Endothelial cell of umbilical vein (primary cell): ENCODE data around the gene TBX2. TPM values are rescaled to one million over a fixed set of nuclear protein-coding genes. Genes with fewer than 3 reads are reported as not detected.

ENCODE experiments used
- BruUV-seq: library from RNA; stranded (reverse); fragments of 400-500 nt; replicated peaks from 2 replicates; lab custom pipeline; 2021; lab: Mats Ljungman, UMichigan
- CTCF ChIA-PET: fragments of 300-600, 350-600 bp; sonication (Branson Sonifier 250); formaldehyde crosslinking; loops from one replicate; lab custom pipeline; 2021; ENCODE audit warnings: antibody characterized with exemption, inconsistent platforms; lab: Charles Lee
- POLR2A ChIA-PET: fragments of 300-600, 350-600 bp; sonication (Branson Sonifier 250); formaldehyde crosslinking; loops from one replicate; lab custom pipeline; 2021; ENCODE audit warnings: antibody characterized with exemption, inconsistent platforms; lab: Charles Lee
- DNase-seq: peaks from one replicate; pipeline ENCODE4 v3.0.0-alpha.2; 2011; ENCODE audit warnings: low read depth, low spot score
- FAIRE-seq: peaks from 2 replicates; lab custom pipeline; 2011; peaks lifted over from hg19 to GRCh38; lab: Jason Lieb, UNC
- H2AFZ ChIP-seq: 2 replicates; pipeline ENCODE4 v1.6.0; 2012; ENCODE audit warnings: low read depth, low read length, control low read depth, inconsistent platforms
- H3K27ac ChIP-seq: 2 replicates; pipeline ENCODE4 v1.5.1; 2011; ENCODE audit warnings: low read depth, mild to moderate bottlenecking, control low read depth, low read length, moderate library complexity; ENCODE audit not compliant: insufficient read depth
- H3K27me3 ChIP-seq, 2 experiments: 2 replicates each; pipeline versions ENCODE4 v1.6.0 to v1.6.1; 2011; ENCODE audit warnings: low read length in 2 of 2, mixed read lengths in 1 of 2; ENCODE audit not compliant: control insufficient read depth in 2 of 2, insufficient read depth in 2 of 2
- H3K36me3 ChIP-seq, 2 experiments: 2 replicates in 1 of 2; 3 replicates in 1 of 2; pipeline ENCODE4 v1.5.1; 2011; ENCODE audit warnings: low read length in 2 of 2, mild to moderate bottlenecking in 1 of 2, moderate library complexity in 1 of 2; ENCODE audit not compliant: control insufficient read depth in 2 of 2, insufficient read depth in 2 of 2; ENCODE audit errors: extremely low read depth in 1 of 2
- H3K4me1 ChIP-seq: 3 replicates; pipeline ENCODE4 v1.5.1; 2011; ENCODE audit warnings: mild to moderate bottlenecking, low read length; ENCODE audit not compliant: control insufficient read depth, insufficient read depth; ENCODE audit errors: extremely low read depth
- H3K4me2 ChIP-seq: 2 replicates; pipeline ENCODE4 v1.6.1; 2011; ENCODE audit warnings: low read length, control low read depth, mixed read lengths; ENCODE audit not compliant: insufficient read depth
- H3K4me3 ChIP-seq, 3 experiments: fragments of 200-600 bp in 1 of 3; sonication (generic), shearing (Covaris generic) in 1 of 3; replicated peaks in 1 of 3; 2 replicates each; pipeline ENCODE4 v1.5.1; 2011 to 2016; ENCODE audit warnings: control low read depth in 3 of 3, low read length in 3 of 3, mild to moderate bottlenecking in 2 of 3, inconsistent platforms in 1 of 3, low read depth in 1 of 3, moderate library complexity in 1 of 3; ENCODE audit not compliant: insufficient read depth in 1 of 3
- H3K79me2 ChIP-seq: 2 replicates; pipeline ENCODE4 v1.6.0; 2012; ENCODE audit warnings: low read length, inconsistent platforms; ENCODE audit not compliant: control insufficient read depth, insufficient read depth
- H3K9ac ChIP-seq: replicated peaks from 2 replicates; pipeline ENCODE3; 2011; ENCODE audit warnings: low read length, control low read depth; ENCODE audit not compliant: insufficient read depth; ENCODE audit errors: extremely low read depth
- H3K9me1 ChIP-seq: replicated peaks from 3 replicates; pipeline ENCODE4 v1.6.0; 2011; ENCODE audit warnings: mild to moderate bottlenecking, low read length; ENCODE audit not compliant: control insufficient read depth, insufficient read depth; ENCODE audit errors: extremely low read depth
- H3K9me3 ChIP-seq: replicated peaks from 2 replicates; pipeline ENCODE4 v1.5.1; 2012; ENCODE audit warnings: low read length, inconsistent platforms; ENCODE audit not compliant: control insufficient read depth, insufficient read depth
- H4K20me1 ChIP-seq: replicated peaks from 2 replicates; pipeline ENCODE3; 2011; ENCODE audit warnings: mild to moderate bottlenecking, low read length; ENCODE audit not compliant: control insufficient read depth, insufficient read depth; ENCODE audit errors: extremely low read depth
- CTCF ChIP-seq, 2 donors: IDR thresholded peaks; 1 replicate in 1 of 2; 2 replicates in 1 of 2; pipeline ENCODE4 v1.5.1; 2011; ENCODE audit warnings: low read length in 2 of 2, mild to moderate bottlenecking in 2 of 2, moderate library complexity in 2 of 2, control low read depth in 1 of 2, inconsistent platforms in 1 of 2, low read depth in 1 of 2; ENCODE audit not compliant: insufficient read depth in 1 of 2; ENCODE audit errors: extremely low read depth in 1 of 2
- EZH2 ChIP-seq: IDR thresholded peaks from 2 replicates; pipeline ENCODE4 v1.6.1; 2012; ENCODE audit warnings: borderline replicate concordance, low read depth, mild to moderate bottlenecking, moderate library complexity, low read length, inconsistent platforms; ENCODE audit not compliant: severe bottlenecking
- FOS ChIP-seq: IDR thresholded peaks from 2 replicates; pipeline ENCODE4 v1.6.1; 2011; ENCODE audit warnings: mild to moderate bottlenecking, low read length, moderate library complexity, borderline replicate concordance; ENCODE audit not compliant: insufficient read depth
- GATA2 ChIP-seq: IDR thresholded peaks from 2 replicates; pipeline ENCODE4 v1.7.0; 2011; ENCODE audit warnings: low read depth, mild to moderate bottlenecking, moderate library complexity, mixed read lengths, low read length; ENCODE audit not compliant: insufficient read length, insufficient read depth
- JUN ChIP-seq: IDR thresholded peaks from 2 replicates; pipeline ENCODE4 v1.6.1; 2011; ENCODE audit warnings: borderline replicate concordance, low read depth; ENCODE audit not compliant: insufficient read length, insufficient read depth
- MAX ChIP-seq: IDR thresholded peaks from 2 replicates; pipeline ENCODE4 v1.6.1; 2011; ENCODE audit not compliant: insufficient read depth, insufficient read length
- MYC ChIP-seq: IDR thresholded peaks from one replicate; pipeline ENCODE4 v1.6.1; 2011; ENCODE audit warnings: mild to moderate bottlenecking, low read depth, low read length
- POLR2A ChIP-seq: IDR thresholded peaks from 2 replicates; pipeline ENCODE4 v1.6.1; 2012; ENCODE audit warnings: low read depth, mild to moderate bottlenecking, control low read depth, low read length
- POLR2AphosphoS5 ChIP-seq: IDR thresholded peaks from 2 replicates; pipeline ENCODE4 v1.6.1; 2012; ENCODE audit warnings: low read depth, mild to moderate bottlenecking, control low read depth, low read length, moderate library complexity; ENCODE audit not compliant: insufficient read depth
- dilution Hi-C: fragments of 300-500 bp; cut with MboI; formaldehyde crosslinking; loops from one replicate; pipeline ENCODE4 v1.15.0; 2019; ENCODE audit warnings: low sequenced_read_pairs; ENCODE audit not compliant: extremely low pct_ligation_motif_present
- intact Hi-C: fragments of 100-400 bp; cut with micrococcal nuclease; formaldehyde crosslinking; loops from one replicate; pipeline ENCODE4 v1.10.0; 2022
- polyA plus RNA-seq, 4 experiments: library from polyadenylated mRNA; depleted of rRNA in 3 of 4; stranded (reverse) in 3 of 4; unstranded in 1 of 4; fragments of >200 nt; gene quantifications; 2 replicates each; pipeline versions ENCODE4 v1.2.1 to v1.2.3, GENCODE V29; 2011 to 2012; ENCODE audit warnings: missing spikeins in 1 of 4
- total RNA-seq: library from RNA; stranded (reverse); gene quantifications from 2 replicates; pipeline ENCODE4 v1.2.3, GENCODE V29; 2021

The TBX2 gene
- total and polyA plus RNA-seq, 2 donors (not counting 3 experiments of a cell fraction or from before 2014, with no cell fraction given), result not detected

GRCh38 chr17:61353615-61354014 lies 46.0 kb upstream of the TBX2 start:
- no peak overlapping the region for H3K9ac ChIP-seq
- no peaks in the 10 kb centered on the region for H3K9me3 ChIP-seq
- H3K4me2 ChIP-seq, result no peak overlapping the region
- ChIA-PET CTCF (no interaction called here), POLR2A (interaction anchor here (0.6 kb wide), 1 partner anchor 345 kb away, joined by 5 read pairs; no protein-coding TSS in a partner anchor)
- H4K20me1 ChIP-seq, result no peaks in the 10 kb centered on the region
- peaks cover 19% of the 10 kb centered on the region for H3K4me1 ChIP-seq
- no peak for DNase-seq
- H3K4me3 ChIP-seq, result no peak overlapping the region
- TF ChIP-seq FOS, result no peak
- TF ChIP-seq GATA2, result no peak
- no peak for TF ChIP-seq POLR2A
- TF ChIP-seq JUN, result no peak
- no peak for TF ChIP-seq MAX
- no peak for TF ChIP-seq CTCF (IDR thresholded peaks at IDR 0.05; ENCODE audit: extremely low read depth in 1 of 2, insufficient read depth in 1 of 2, low read depth in 1 of 2, low read length in 2 of 2)
- TF ChIP-seq POLR2AphosphoS5, result no peak
- TF ChIP-seq EZH2, result no peak
- no peak for TF ChIP-seq MYC
- dilution Hi-C loops, result no loop called here
- no TSS peak for BruUV-seq
- no peak overlapping the region for H3K27ac ChIP-seq
- FAIRE-seq, result no peak
- no peaks in the 10 kb centered on the region for H3K9me1 ChIP-seq
- no peaks in the 10 kb centered on the region for H3K27me3 ChIP-seq
- H3K79me2 ChIP-seq, result no peaks in the 10 kb centered on the region
- intact Hi-C loops, result no loop called here
- H3K36me3 ChIP-seq, result no peaks in the 10 kb centered on the region
- H2AFZ ChIP-seq, result no peak overlapping the region
